Ishikawa (cell line): ENCODE data around the gene AGPAT3.

Experiments used
- CEBPB ChIP-seq: IDR thresholded peaks from 2 replicates; pipeline ENCODE4 v1.6.1; 2012
- CREB1 ChIP-seq: IDR thresholded peaks from 2 replicates; pipeline ENCODE4 v1.6.1; 2012; ENCODE audit warnings: low read depth
- EGR1 ChIP-seq: IDR thresholded peaks from 2 replicates; pipeline ENCODE4 v1.6.1; 2012
- EP300 ChIP-seq: IDR thresholded peaks from 2 replicates; pipeline ENCODE4 v1.6.1; 2012; ENCODE audit warnings: borderline replicate concordance
- FOXM1 ChIP-seq: IDR thresholded peaks from 2 replicates; pipeline ENCODE4 v1.6.1; 2012; ENCODE audit warnings: low read depth, borderline replicate concordance
- NFIC ChIP-seq: IDR thresholded peaks from 2 replicates; pipeline ENCODE4 v1.6.1; 2012
- RAD21 ChIP-seq: IDR thresholded peaks from 2 replicates; pipeline ENCODE4 v1.6.1; 2012; ENCODE audit warnings: low read depth
- TAF1 ChIP-seq: IDR thresholded peaks from 2 replicates; pipeline ENCODE4 v1.6.1; 2012; ENCODE audit warnings: low read depth, mild to moderate bottlenecking
- TCF12 ChIP-seq: IDR thresholded peaks from 2 replicates; pipeline ENCODE4 v1.6.1; 2012; ENCODE audit warnings: low read depth
- TEAD4 ChIP-seq: IDR thresholded peaks from 2 replicates; pipeline ENCODE4 v1.6.1; 2012
- YY1 ChIP-seq: IDR thresholded peaks from 2 replicates; pipeline ENCODE4 v1.6.1; 2012; ENCODE audit warnings: low read depth
- ZBTB7A ChIP-seq: IDR thresholded peaks from 2 replicates; pipeline ENCODE4 v1.6.1; 2012; ENCODE audit warnings: low read depth
- TF ChIP-seq, protein P1 (sequence below): IDR thresholded peaks from 2 replicates; pipeline ENCODE4 v1.6.1; 2012
- TF ChIP-seq, protein P2 (sequence below): IDR thresholded peaks from 2 replicates; pipeline ENCODE4 v1.6.1; 2012
- TF ChIP-seq, protein P3 (sequence below): IDR thresholded peaks from 2 replicates; pipeline ENCODE4 v1.6.1; 2012; ENCODE audit warnings: low read depth, mild to moderate bottlenecking

Gene AGPAT3

DNA sequence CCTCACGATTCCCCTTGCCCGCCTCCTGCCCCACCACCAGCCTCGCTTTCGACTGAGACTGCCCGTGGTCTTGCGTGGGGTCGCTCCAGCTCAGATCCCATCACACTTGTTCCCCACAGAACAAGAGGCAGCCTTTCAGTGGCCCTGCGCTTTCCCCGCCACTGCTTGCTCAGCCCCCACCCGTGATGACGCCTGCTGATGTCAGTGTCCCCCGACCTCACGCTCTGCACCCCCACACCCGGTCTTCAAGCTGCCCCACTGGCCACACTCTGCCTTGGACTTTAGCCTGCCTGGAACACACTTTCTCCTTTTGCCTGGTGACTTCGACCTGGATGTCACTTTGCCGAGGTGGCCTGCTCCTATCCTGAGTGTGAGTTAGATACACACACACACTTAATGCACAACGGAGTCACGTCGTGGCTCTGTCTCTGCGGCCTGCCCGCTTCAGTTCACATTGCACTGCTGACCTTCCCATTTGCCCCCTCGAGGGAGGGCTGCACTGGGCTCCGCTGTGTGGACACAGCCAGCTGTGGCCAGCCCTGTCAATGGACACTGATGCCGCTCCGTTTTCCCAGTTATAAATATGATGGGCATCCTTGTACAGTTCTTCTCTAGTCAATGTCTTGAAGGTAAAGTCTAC, 13.0 kb downstream of the AGPAT3 start:
- TF ChIP-seq, protein P1, sequence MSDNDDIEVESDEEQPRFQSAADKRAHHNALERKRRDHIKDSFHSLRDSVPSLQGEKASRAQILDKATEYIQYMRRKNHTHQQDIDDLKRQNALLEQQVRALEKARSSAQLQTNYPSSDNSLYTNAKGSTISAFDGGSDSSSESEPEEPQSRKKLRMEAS, result no peak
- no peak for TF ChIP-seq TEAD4
- TF ChIP-seq, protein P2, sequence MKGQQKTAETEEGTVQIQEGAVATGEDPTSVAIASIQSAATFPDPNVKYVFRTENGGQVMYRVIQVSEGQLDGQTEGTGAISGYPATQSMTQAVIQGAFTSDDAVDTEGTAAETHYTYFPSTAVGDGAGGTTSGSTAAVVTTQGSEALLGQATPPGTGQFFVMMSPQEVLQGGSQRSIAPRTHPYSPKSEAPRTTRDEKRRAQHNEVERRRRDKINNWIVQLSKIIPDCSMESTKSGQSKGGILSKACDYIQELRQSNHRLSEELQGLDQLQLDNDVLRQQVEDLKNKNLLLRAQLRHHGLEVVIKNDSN, result no peak
- TF ChIP-seq, protein P3, sequence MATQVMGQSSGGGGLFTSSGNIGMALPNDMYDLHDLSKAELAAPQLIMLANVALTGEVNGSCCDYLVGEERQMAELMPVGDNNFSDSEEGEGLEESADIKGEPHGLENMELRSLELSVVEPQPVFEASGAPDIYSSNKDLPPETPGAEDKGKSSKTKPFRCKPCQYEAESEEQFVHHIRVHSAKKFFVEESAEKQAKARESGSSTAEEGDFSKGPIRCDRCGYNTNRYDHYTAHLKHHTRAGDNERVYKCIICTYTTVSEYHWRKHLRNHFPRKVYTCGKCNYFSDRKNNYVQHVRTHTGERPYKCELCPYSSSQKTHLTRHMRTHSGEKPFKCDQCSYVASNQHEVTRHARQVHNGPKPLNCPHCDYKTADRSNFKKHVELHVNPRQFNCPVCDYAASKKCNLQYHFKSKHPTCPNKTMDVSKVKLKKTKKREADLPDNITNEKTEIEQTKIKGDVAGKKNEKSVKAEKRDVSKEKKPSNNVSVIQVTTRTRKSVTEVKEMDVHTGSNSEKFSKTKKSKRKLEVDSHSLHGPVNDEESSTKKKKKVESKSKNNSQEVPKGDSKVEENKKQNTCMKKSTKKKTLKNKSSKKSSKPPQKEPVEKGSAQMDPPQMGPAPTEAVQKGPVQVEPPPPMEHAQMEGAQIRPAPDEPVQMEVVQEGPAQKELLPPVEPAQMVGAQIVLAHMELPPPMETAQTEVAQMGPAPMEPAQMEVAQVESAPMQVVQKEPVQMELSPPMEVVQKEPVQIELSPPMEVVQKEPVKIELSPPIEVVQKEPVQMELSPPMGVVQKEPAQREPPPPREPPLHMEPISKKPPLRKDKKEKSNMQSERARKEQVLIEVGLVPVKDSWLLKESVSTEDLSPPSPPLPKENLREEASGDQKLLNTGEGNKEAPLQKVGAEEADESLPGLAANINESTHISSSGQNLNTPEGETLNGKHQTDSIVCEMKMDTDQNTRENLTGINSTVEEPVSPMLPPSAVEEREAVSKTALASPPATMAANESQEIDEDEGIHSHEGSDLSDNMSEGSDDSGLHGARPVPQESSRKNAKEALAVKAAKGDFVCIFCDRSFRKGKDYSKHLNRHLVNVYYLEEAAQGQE, result no peak
- no peak for TF ChIP-seq TCF12
- TF ChIP-seq FOXM1, result no peak
- TF ChIP-seq ZBTB7A, result no peak
- TF ChIP-seq EGR1, result no peak
- no peak for TF ChIP-seq CEBPB
- no peak for TF ChIP-seq RAD21
- TF ChIP-seq CREB1, result no peak
- TF ChIP-seq NFIC, result no peak
- no peak for TF ChIP-seq EP300
- TF ChIP-seq TAF1, result no peak
- no peak for TF ChIP-seq YY1

DNA sequence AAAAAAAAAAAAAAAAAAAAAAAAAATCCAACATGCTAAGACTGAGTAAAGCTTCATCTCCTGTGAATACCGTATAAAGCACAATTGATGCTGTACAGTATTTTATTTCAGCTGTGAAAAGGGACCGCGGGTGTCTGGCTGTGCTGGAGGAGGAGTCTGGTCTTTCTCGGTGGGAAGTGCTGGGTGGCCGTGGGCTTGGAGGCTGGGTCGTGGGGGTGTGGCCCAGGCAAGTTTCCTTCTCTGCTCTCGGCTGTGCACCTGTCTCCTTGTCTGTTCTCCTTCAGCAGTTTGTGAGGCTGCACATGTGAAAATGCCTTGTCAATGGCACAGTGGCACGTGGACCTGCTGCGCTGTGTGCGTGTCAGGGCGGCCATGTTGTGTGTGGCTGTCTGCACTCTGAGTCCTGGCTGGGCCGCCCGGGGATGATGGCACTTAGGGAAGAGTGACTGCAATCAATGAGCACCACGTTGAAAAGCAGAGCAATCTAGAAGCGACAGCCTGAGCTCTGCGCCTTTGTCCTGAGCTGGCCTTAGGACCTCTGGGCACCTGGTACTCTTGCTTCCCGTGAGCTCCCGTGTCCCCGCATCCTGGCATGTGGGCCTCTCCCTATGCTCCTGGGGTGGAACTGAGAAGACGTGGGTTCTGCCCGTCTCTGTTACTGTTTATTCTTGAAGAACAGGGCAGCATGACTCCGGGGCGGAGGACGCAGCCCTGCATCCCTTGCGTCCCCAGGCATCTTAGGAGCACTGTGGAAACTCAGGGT, 14.5 kb downstream of the AGPAT3 start:
- TF ChIP-seq CREB1 (no peak), TAF1 (no peak)

DNA sequence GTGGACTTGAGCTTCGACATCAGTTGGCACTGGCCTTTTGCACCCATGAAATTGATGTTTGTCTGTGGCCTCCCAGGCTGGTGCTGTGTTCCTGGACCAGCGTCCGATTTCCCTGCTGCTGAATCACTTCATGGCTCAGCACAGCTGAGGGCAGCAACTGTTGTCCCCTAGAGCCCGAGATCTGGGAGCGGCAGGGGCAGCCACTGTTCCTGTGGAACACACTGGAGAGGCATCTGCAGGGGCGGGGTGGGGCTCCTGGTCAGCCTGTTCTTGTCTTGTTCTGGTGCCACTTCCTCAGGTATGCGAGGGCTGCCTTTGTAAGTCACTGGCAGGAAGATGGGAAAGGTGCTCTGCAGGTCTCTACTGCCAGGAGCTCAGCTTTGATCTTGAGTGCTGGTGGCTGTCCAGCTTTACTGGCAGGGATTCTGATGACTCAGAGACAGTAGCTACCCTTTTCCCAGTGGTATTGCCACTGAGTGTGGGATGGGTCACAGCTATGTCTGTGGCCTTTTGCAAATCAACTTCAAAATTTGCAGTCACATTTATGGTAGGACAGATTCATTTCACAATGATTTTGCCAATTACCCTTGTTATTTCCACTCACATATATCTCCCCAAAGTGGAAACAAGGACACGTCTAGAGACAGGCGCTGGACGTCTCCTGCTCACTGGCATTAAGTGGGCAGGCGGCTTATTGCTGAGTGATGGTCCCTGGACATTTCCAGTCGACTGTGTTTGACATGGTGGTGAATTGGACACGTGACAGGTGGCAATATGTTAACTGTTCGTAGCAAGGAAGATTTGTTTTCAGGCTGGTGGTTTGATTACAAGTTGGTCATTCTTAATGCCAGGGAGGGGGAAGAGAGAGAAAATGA, 15.3 kb downstream of the AGPAT3 start:
- TF ChIP-seq, protein P3, result peak; percentile 25; the same call in 1 of the 2 replicates
- TF ChIP-seq EP300 (no peak), RAD21 (no peak), NFIC (no peak), FOXM1 (no peak)

DNA sequence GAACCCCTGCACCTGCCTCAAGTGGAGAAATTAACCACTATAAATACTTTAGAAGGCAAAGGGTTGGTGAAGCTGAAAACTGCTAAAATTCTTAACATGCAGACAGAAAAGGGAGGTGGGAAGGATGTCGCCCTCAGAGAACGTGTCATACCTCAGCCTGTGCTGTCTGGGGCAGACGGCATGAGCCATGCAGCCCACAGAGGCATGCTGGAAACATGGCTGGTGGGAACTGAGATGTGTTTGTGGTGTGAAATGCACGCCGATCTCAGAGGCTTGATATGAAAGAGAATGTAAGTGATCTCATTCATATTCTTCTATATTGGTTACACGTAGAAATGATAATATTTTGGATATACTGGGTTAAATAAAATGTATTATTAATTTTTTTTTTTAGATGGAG, 16.3 kb downstream of the AGPAT3 start:
- TF ChIP-seq RAD21 (no peak), TAF1 (no peak), ZBTB7A (no peak), EP300 (no peak), FOXM1 (no peak), TEAD4 (no peak), EGR1 (no peak), TCF12 (no peak), CEBPB (no peak), CREB1 (no peak), YY1 (no peak), NFIC (no peak)
- TF ChIP-seq, protein P1, result no peak
- TF ChIP-seq, protein P3, result no peak
- TF ChIP-seq, protein P2, result no peak
